T-cell (primary cell): ENCODE data around the gene KDM4F. TPM values are rescaled to one million over a fixed set of nuclear protein-coding genes. Genes with fewer than 3 reads are reported as not detected.
A peak's percentile ranks its signal among the peaks of the same experiment; 100 is the strongest.

Experiments used
- ATAC-seq, 4 experiments: fragments of 200-7000 bp in 3 of 4; fragments of 150-1000 bp in 1 of 4; cut with Tn5 transposase; replicated peaks in 1 of 4; 1 replicate in 3 of 4; 2 replicates in 1 of 4; pipeline ENCODE4 v1.10.0; 2021; ENCODE audit warnings: moderate library complexity in 3 of 4, mild to moderate bottlenecking in 2 of 4, moderate number of reproducible peaks in 1 of 4
- CTCF ChIA-PET, 2 donors: fragments of 300-600 bp; sonication (Branson Sonifier 250); formaldehyde crosslinking; loops; one replicate each; lab custom pipeline; 2022; ENCODE audit warnings: antibody characterized with exemption in 2 of 2; lab: Charles Lee
- POLR2A ChIA-PET, 2 donors: fragments of 300-600 bp; sonication (Branson Sonifier 250); formaldehyde crosslinking; loops; one replicate each; lab custom pipeline; 2022; ENCODE audit warnings: antibody characterized with exemption in 2 of 2; lab: Charles Lee
- DNase-seq, 35 experiments: peaks; one replicate each; pipeline versions ENCODE4 v3.0.0 to v3.0.0-alpha.2; 2013 to 2023
- H3K27ac ChIP-seq: one replicate; pipeline ENCODE4 v1.5.1; 2013; ENCODE audit warnings: low read length
- H3K27me3 ChIP-seq, 2 experiments: replicated peaks in 1 of 2; 1 replicate in 1 of 2; 2 replicates in 1 of 2; pipeline versions ENCODE4 v1.6.1 to v1.7.0; 2013; ENCODE audit warnings: low read length in 1 of 2, mixed read lengths in 1 of 2; ENCODE audit not compliant: control insufficient read depth in 2 of 2, insufficient read depth in 2 of 2; ENCODE audit errors: extremely low read depth in 1 of 2
- H3K36me3 ChIP-seq, 2 donors: 1 replicate in 1 of 2; 2 replicates in 1 of 2; pipeline versions ENCODE4 v1.6.1 to v1.7.0; 2013; ENCODE audit warnings: low read length in 1 of 2; ENCODE audit not compliant: control insufficient read depth in 2 of 2, insufficient read depth in 1 of 2; ENCODE audit errors: extremely low read depth in 1 of 2
- H3K4me1 ChIP-seq, 2 experiments: 1 replicate in 1 of 2; 2 replicates in 1 of 2; pipeline versions ENCODE4 v1.6.1 to v1.7.0; 2013; ENCODE audit warnings: low read length in 2 of 2, mixed read lengths in 1 of 2; ENCODE audit not compliant: insufficient read depth in 2 of 2, control insufficient read depth in 1 of 2; ENCODE audit errors: extremely low read depth in 1 of 2
- H3K4me3 ChIP-seq, 2 donors: 1 replicate in 1 of 2; 2 replicates in 1 of 2; pipeline versions ENCODE4 v1.5.1 to v1.7.0; 2013; ENCODE audit warnings: mild to moderate bottlenecking in 2 of 2, low read length in 1 of 2, moderate library complexity in 1 of 2; ENCODE audit not compliant: control insufficient read depth in 1 of 2; ENCODE audit errors: extremely low read depth in 1 of 2
- H3K9me3 ChIP-seq: 2 replicates; pipeline ENCODE4 v1.7.0; 2013
- H3K27ac Mint-ChIP-seq, 2 donors: one replicate each; pipeline ENCODE4 v1.8.0; 2020 to 2021; ENCODE audit warnings: mild to moderate bottlenecking in 2 of 2, mixed read lengths in 2 of 2
- H3K27me3 Mint-ChIP-seq, 2 donors: one replicate each; pipeline ENCODE4 v1.8.0; 2021 to 2022; ENCODE audit warnings: mixed read lengths in 2 of 2
- H3K36me3 Mint-ChIP-seq: one replicate; pipeline ENCODE4 v1.8.0; 2021; ENCODE audit warnings: mixed read lengths
- H3K4me1 Mint-ChIP-seq, 3 donors: one replicate each; pipeline ENCODE4 v1.8.0; 2020 to 2022; ENCODE audit warnings: mixed read lengths in 3 of 3, mild to moderate bottlenecking in 1 of 3
- H3K4me3 Mint-ChIP-seq, 3 donors: one replicate each; pipeline ENCODE4 v1.8.0; 2020 to 2022; ENCODE audit warnings: mild to moderate bottlenecking in 3 of 3, mixed read lengths in 3 of 3, moderate library complexity in 3 of 3
- H3K9me3 Mint-ChIP-seq, 3 donors: one replicate each; pipeline ENCODE4 v1.8.0; 2020 to 2022; ENCODE audit warnings: mixed read lengths in 3 of 3
- WGBS: methylation state at CpG from one replicate; pipeline ENCODE4 v1.1.5; 2013; ENCODE audit warnings: missing lambda C conversion rate; ENCODE audit not compliant: insufficient coverage; 5-methylcytosine and 5-hydroxymethylcytosine counted together
- total RNA-seq, 35 experiments: library from RNA in 6 of 35; stranded (reverse) in 6 of 35; fragments of 120-200 nt in 1 of 35; gene quantifications; one replicate each; pipeline versions ENCODE4 v1.2.1 to v1.2.4 and lab custom pipeline; 2013 to 2026

Gene KDM4F
- total RNA-seq, 5 donors from 2014 or later (not counting 1 experiment from before 2014, with no cell fraction given), result not detected

DNA sequence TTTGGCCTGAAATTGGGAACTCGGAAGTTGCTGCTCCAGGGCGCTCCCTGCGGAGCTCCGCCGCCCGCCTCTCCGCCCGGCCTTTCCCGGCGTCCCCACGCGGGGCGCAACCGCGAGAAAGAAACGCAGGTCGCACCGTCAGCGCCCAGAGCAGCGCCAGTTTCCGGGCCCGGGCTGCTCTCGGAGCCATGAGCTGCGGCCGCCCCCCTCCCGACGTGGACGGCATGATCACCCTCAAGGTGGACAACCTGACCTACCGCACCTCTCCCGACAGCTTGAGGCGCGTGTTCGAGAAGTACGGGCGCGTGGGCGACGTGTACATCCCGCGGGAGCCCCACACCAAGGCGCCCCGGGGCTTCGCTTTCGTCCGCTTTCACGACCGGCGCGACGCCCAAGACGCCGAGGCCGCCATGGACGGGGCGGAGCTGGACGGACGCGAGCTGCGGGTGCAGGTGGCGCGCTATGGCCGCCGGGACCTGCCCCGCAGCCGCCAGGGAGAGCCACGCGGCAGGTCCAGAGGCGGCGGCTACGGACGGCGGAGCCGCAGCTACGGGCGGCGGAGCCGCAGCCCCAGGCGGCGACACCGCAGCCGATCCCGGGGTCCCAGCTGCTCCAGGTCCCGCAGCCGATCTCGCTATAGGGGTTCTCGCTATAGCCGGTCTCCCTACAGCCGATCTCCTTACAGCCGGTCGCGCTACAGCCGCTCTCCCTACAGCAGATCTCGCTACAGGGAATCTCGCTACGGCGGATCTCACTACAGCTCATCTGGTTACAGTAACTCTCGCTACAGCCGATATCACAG is 18.0 kb downstream of the KDM4F start:
- ATAC-seq (peak; percentile 74 to 78 (median 77)), DNase-seq (peak; percentile 34 to 83 (median 60))
- H3K27me3 ChIP-seq, result no peaks in the 10 kb centered on the region
- CTCF ChIA-PET, result interaction anchor here (0.5 to 5.7 kb wide), 27 partner anchors 9 to 1332 kb away, joined by 3 to 73 read pairs (median 4); partner anchors contain the start of genes ENDOD1 (in 2 of the 2), CCDC82 (in 1 of the 2), CEP57 (in 1 of the 2) and CWC15 (in 1 of the 2)
- H3K4me3 Mint-ChIP-seq, result peak overlapping the region; percentile 94 to 100 (median 97)
- WGBS, result 0% methylated on average over 98 of the region's 98 CpGs
- H3K9me3 ChIP-seq, result no peaks in the 10 kb centered on the region
- peaks cover 9% of the 10 kb centered on the region for H3K36me3 Mint-ChIP-seq
- peak overlapping the region; percentile 91 for H3K27ac ChIP-seq
- H3K4me1 Mint-ChIP-seq, result peaks cover 30 to 40% (median 31%) of the 10 kb centered on the region in 3 donors
- POLR2A ChIA-PET, result interaction anchor here (0.5 to 3.1 kb wide), 12 partner anchors 18 to 1326 kb away, joined by 3 to 33 read pairs (median 4); partner anchors contain the start of genes CWC15 (in 2 of the 2), FAM76B (in 2 of the 2), KDM4D (in 2 of the 2) and SESN3 (in 2 of the 2)
- H3K4me1 ChIP-seq, result peaks cover 9% of the 10 kb centered on the region in 2 experiments
- peak overlapping the region; percentile 97 to 99 for H3K27ac Mint-ChIP-seq
- peak overlapping the region; percentile 72 to 93 for H3K4me3 ChIP-seq
- H3K9me3 Mint-ChIP-seq, result no peaks in the 10 kb centered on the region
- H3K36me3 ChIP-seq, result peaks cover 0 to 2% of the 10 kb centered on the region in 2 donors
- H3K27me3 Mint-ChIP-seq, result no peaks in the 10 kb centered on the region

DNA sequence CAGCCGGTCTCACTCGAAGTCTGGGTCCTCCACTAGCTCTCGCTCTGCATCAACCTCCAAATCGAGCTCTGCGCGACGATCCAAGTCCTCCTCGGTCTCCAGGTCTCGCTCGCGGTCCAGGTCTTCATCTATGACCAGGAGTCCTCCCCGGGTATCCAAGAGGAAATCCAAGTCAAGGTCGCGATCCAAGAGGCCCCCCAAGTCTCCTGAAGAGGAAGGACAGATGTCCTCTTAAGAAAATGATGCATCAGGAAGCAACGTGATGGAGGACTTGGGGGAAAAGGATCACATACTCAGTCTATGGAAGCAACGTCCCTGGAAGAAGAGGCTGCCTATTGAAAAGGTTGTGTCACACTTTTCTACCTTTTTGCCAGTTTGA is 18.6 kb downstream of the KDM4F start:
- no peaks in the 10 kb centered on the region for H3K9me3 Mint-ChIP-seq
- H3K27ac Mint-ChIP-seq, result peak overlapping the region; percentile 97 to 99
- H3K27me3 Mint-ChIP-seq, result no peaks in the 10 kb centered on the region
- H3K27me3 ChIP-seq, result no peaks in the 10 kb centered on the region
- H3K9me3 ChIP-seq, result no peaks in the 10 kb centered on the region
- peaks cover 9% of the 10 kb centered on the region in 2 experiments for H3K4me1 ChIP-seq
- H3K36me3 Mint-ChIP-seq, result peaks cover 13% of the 10 kb centered on the region
- H3K36me3 ChIP-seq, result peaks cover 0 to 2% of the 10 kb centered on the region in 2 donors
- peaks cover 33 to 43% (median 35%) of the 10 kb centered on the region in 3 donors for H3K4me1 Mint-ChIP-seq
- H3K4me3 Mint-ChIP-seq, result peak overlapping the region; percentile 94 to 100 (median 97)
- peak overlapping the region; percentile 91 for H3K27ac ChIP-seq
- WGBS, result 0% methylated on average over 10 of the region's 16 CpGs
- ChIA-PET CTCF (interaction anchor here (0.6 to 5.7 kb wide), 26 partner anchors 9 to 1322 kb away, joined by 3 to 73 read pairs (median 5); partner anchors contain the start of genes ENDOD1 (in 2 of the 2), CCDC82 (in 1 of the 2), CWC15 (in 1 of the 2) and FAM76B (in 1 of the 2)), POLR2A (interaction anchor here (1.0 to 3.1 kb wide), 7 partner anchors 21 to 1326 kb away, joined by 3 to 33 read pairs (median 4); partner anchors contain the start of genes SESN3 (in 2 of the 2), C11orf54 (in 1 of the 2), CWC15 (in 1 of the 2) and ENDOD1 (in 1 of the 2))
- DNase-seq (peak in 5 of 35 experiments; percentile 30 to 43 (median 35)), ATAC-seq (no peak)
- H3K4me3 ChIP-seq, result peak overlapping the region; percentile 72 to 93

DNA sequence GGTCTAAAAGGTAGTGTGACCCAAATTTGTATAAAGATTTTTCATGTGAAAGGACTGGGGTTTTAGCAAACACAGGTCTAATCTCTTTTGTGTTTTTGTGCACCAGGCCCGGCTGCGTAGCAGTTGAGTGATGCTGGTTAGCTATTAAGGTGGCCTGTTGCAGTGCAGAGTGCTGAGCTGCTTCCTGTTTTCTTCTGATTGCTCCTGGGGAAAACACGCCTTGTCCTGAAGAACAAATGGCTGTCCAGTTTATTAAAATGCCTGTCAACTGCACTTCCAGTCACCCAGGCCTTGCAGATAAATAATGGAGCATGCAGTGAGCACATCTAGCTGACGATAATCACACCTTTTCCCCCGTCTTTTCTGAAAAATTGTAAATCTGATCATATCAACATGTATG is 19.3 kb downstream of the KDM4F start:
- peak overlapping the region; percentile 91 for H3K27ac ChIP-seq
- 0% methylated on average over 3 of the region's 5 CpGs for WGBS
- peak overlapping the region; percentile 72 to 93 for H3K4me3 ChIP-seq
- H3K27me3 Mint-ChIP-seq, result no peaks in the 10 kb centered on the region
- peak; percentile 23 to 86 (median 63) for DNase-seq
- no peaks in the 10 kb centered on the region for H3K9me3 Mint-ChIP-seq
- H3K27ac Mint-ChIP-seq, result peak overlapping the region; percentile 97 to 99
- H3K36me3 Mint-ChIP-seq, result peaks cover 13% of the 10 kb centered on the region
- H3K9me3 ChIP-seq, result no peaks in the 10 kb centered on the region
- H3K27me3 ChIP-seq, result no peaks in the 10 kb centered on the region
- ChIA-PET CTCF (interaction anchor here (0.5 to 5.7 kb wide), 20 partner anchors 16 to 1833 kb away, joined by 3 to 73 read pairs (median 4); partner anchors contain the start of genes ENDOD1 (in 2 of the 2), SESN3 (in 2 of the 2), CCDC82 (in 1 of the 2) and CWC15 (in 1 of the 2)), POLR2A (interaction anchor here (0.7 to 3.1 kb wide), 8 partner anchors 21 to 1327 kb away, joined by 3 to 33 read pairs (median 4); partner anchors contain the start of genes C11orf54 (in 1 of the 2), CWC15 (in 1 of the 2), ENDOD1 (in 1 of the 2) and FAM76B (in 1 of the 2))
- ATAC-seq, result peak; percentile 56 to 72 (median 61)
- H3K4me3 Mint-ChIP-seq, result peak overlapping the region; percentile 94 to 100 (median 97)
- peaks cover 9% of the 10 kb centered on the region in 2 experiments for H3K4me1 ChIP-seq
- H3K36me3 ChIP-seq, result peaks cover 0 to 2% of the 10 kb centered on the region in 2 donors
- peaks cover 33 to 46% (median 35%) of the 10 kb centered on the region in 3 donors for H3K4me1 Mint-ChIP-seq

DNA sequence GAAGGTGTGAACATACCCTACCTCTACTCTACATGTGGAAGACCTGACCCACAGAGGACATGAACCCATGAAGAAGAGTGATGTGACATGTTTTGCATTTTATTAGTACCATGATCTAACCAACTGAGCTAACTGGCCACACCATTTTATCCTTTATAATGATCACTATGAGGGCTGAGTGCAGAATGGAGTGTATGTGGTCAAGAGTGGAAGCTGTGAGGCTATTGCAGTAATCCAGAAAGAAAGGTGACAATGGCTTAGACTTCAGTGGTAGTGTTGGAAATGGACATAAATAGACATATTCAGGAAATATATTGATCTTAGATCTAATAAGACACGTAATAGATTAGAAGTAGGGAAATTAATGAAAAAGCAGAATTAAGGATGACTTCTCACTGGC is 21.2 kb downstream of the KDM4F start:
- Mint-ChIP-seq H3K36me3 (peaks cover 13% of the 10 kb centered on the region), H3K4me3 (peak overlapping the region; percentile 7 to 100 (median 56)), H3K4me1 (peaks cover 33 to 52% (median 35%) of the 10 kb centered on the region in 3 donors), H3K27ac (peak overlapping the region in 1 of 2 donors; percentile 44), H3K27me3 (no peaks in the 10 kb centered on the region), H3K9me3 (no peaks in the 10 kb centered on the region)
- ChIA-PET POLR2A (interaction anchor here (0.6 to 1.2 kb wide), 2 partner anchors 19 to 492 kb away, joined by 3 read pairs; partner anchors contain the start of gene ENDOD1 (in 1 of the 2)), CTCF (interaction anchor here (0.6 to 5.7 kb wide), 19 partner anchors 8 to 1354 kb away, joined by 3 to 73 read pairs (median 4); partner anchors contain the start of genes ENDOD1 (in 1 of the 2) and FAM76B (in 1 of the 2))
- 100% methylated on average over 1 of the region's 1 CpG for WGBS
- no peak for DNase-seq
- Histone ChIP-seq H3K36me3 (peaks cover 0 to 2% of the 10 kb centered on the region in 2 donors), H3K27me3 (no peaks in the 10 kb centered on the region), H3K27ac (no peak overlapping the region), H3K4me3 (no peak overlapping the region), H3K9me3 (no peaks in the 10 kb centered on the region), H3K4me1 (peaks cover 9% of the 10 kb centered on the region in 2 experiments)
- no peak for ATAC-seq

DNA sequence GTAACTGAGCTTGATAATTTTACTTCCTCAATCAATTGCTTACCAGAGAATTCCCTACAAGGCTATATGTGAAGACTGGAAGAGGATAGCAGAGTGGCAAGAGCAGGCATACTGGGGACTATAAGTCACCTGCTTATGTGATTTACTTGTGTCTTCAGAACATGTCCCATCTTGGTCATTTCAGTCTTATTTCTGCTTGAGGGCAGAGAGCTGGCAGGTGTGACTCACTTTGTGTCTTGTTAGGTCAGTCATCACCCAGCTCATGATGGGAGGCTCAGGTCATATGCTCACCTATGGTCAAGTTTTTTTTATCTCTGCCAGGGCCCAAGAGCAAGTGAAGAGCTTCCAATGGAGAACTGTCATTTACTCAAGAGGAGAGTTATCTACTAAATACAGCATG is 23.7 kb downstream of the KDM4F start:
- Mint-ChIP-seq H3K27ac (no peak overlapping the region), H3K4me1 (peaks cover 28 to 47% (median 30%) of the 10 kb centered on the region in 3 donors), H3K36me3 (peaks cover 13% of the 10 kb centered on the region), H3K27me3 (no peaks in the 10 kb centered on the region), H3K9me3 (no peaks in the 10 kb centered on the region), H3K4me3 (no peak overlapping the region)
- no peak overlapping the region for H3K4me3 ChIP-seq
- H3K9me3 ChIP-seq, result no peaks in the 10 kb centered on the region
- no peaks in the 10 kb centered on the region for H3K27me3 ChIP-seq
- no peak for ATAC-seq
- peaks cover 9% of the 10 kb centered on the region in 2 experiments for H3K4me1 ChIP-seq
- H3K27ac ChIP-seq, result no peak overlapping the region
- H3K36me3 ChIP-seq, result peaks cover 0 to 2% of the 10 kb centered on the region in 2 donors
- CTCF ChIA-PET, result interaction anchor here (0.5 to 1.8 kb wide), 7 partner anchors 9 to 107 kb away, joined by 3 to 7 read pairs (median 4); no protein-coding TSS in a partner anchor
- no peak for DNase-seq
- POLR2A ChIA-PET, result no interaction called here
